ENCODE measurements around the gene ITLN2.
A peak's percentile ranks its signal among the peaks of the same experiment; 100 is the strongest.
"Not testable (repeated sequence)": the region's sequence is repeated elsewhere in the genome, so short reads cannot be mapped to it uniquely, and the experiment has no call there.

ITLN2 gene

DNA sequence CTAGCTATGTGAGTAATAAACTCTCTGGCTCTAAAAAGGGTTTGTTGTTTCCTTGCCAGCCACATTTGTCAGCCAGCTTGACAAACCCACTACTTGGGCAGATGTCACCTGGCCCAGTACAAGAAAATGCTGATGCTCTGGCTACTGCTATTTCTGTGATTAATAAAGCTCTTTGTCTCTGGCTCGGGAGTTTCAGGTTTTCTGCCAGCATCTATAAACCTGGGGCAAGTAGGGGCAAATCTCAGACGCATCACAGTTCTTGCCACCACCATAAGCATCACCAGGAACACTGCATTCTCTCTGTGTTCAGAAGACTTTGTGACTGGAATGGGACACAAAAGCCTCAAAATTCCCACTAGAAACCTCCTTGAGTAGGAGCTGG is 2.5 kb downstream of the ITLN2 start:
- no peak for DNase-seq

DNA sequence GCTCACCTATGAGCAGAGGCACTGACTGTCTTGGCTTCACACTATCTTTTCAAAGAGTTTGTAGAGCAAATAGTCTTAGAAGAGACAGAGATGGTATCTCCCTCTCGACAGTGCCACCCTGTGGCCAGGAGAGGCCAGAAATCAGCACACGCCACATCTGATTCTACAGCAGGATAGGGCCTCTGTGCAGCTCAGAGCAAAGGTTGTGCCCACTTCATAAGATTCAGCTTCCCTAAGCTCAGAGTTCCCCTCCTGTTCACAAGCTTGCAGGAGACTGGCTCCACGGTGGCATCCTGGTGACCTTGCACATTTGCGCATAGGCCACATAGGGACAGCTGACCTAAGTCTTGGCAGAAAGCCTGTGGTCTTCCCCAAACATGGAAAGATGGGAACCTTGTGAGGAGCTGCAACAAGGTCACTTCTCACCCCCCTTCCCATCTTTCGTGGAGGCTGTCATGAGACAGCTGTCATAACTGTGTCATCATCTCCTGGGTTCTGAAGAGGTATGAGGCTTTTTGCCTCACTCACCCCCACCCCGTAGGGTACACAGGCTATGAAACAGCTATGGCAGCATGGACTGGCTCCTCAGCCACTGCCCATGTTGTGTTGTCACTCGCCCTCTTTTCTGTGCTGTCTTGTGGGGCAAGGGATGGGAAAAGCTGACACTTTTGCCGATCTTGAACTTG is 3.0 kb downstream of the ITLN2 start:
- DNase-seq, result peak; percentile 35

DNA sequence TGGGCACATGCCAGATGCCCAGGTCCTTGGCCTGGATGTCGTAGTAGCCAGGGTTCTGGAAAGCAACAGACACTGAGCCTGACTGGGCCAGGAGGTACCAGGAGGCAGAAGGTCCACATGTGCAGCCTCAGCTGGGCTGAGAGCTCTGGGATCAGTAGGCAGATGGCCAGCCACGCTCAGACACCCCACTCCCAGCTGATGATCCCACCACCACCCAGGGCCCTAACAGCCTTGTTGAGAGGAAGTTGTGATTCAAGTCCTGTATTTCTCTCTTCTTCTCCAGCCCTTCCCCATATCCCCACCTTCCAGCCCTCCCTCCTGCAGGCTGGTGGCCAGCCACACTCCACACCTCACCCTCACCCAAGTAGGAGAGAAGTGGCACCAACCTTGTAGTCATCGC is 4.0 kb downstream of the ITLN2 start:
- no peak for DNase-seq

DNA sequence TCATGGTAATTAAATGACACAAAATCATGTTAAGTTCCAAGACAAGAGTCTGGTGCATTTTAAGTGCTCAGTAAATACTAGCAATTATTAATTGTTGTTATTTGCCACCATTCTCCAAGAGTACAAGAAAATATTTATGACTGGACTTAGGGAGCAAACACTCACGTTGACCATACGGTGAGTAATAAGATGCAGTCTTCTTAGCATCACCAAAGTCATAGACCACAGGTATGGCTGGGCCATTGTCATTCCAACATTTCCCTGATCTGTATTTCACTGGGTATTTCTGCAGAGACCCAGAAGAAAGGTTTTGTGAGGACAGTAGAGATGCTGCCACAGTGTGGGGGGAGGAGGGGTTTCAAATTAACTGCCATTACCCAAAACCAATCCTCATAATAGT is 4.7 kb downstream of the ITLN2 start:
- no peak for DNase-seq

DNA sequence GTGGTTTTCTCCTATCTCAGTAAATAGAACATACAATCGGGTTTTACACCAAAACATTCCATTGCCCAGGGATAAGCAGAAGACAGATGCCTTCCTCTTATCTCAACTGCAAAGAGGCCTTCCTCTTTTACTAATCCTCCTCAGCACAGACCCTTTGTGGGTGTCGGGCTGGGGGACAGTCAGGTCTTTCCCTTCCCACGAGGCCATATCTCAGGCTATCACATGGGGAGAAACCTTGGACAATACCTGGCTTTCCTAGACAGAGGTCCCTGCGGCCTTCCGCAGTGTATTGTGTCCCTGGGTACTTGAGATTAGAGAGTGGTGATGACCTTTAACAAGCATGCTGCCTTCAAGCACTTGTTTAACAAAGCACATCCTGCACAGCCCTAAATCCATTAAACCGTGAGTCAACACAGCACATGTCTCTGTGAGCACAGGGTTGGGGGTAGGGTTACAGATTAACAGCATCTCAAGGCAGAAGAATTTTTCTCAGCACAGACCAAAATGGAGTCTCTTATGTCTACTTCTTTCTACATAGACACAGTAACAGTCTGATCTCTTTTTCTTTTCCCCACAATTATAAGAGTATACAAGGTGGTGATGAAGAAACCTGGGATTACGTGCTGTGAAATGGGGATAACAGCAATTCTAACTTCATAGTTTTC is 5.3 kb downstream of the ITLN2 start:
- DNase-seq, result not testable (repeated sequence)

DNA sequence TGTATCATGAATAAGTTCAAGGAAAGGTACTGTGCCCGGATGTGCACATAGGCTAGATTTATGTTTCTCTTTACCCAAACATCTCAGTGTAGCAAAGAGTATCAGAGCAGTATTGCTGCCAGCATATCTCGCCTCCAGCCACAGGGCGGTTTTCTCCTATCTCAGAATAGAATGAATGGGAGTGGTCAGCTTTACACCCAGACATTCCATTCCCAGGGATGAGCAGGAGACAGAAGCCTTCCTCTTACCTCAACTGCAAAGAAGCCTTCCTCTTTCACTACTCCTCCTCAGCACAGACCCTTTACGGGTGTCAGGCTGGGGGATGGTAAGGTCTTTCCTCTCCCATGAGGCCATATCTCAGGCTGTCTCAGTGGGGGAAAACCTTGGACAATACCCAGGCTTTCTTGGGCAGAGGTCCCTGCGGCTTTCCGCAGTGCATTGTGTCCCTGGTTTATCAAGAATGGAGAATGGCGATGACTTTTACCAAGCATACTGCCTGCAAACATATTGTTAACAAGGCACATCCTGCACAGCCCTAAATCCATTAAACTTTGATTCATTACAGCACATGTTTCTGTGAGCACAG is 7.3 kb downstream of the ITLN2 start:
- DNase-seq, result not testable (repeated sequence)

DNA sequence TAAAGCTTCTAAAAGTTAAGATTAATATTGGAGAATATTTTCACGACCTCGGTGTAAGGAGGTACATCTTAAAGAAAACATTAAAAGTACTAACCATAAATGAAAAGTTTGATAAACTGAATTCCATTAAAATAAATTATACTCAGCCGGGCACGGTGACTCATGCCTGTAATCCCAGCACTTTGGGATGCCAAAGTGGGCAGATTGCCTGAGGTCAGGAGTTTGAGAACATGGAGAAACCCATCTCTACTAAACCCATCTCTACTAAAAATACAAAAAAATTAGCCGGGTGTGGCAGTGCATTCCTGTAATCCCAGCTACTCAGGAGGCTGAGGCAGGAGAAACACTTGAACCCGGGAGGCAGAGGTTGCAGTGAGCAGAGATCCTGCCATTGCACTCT is 8.7 kb downstream of the ITLN2 start:
- DNase-seq, result not testable (repeated sequence)

DNA sequence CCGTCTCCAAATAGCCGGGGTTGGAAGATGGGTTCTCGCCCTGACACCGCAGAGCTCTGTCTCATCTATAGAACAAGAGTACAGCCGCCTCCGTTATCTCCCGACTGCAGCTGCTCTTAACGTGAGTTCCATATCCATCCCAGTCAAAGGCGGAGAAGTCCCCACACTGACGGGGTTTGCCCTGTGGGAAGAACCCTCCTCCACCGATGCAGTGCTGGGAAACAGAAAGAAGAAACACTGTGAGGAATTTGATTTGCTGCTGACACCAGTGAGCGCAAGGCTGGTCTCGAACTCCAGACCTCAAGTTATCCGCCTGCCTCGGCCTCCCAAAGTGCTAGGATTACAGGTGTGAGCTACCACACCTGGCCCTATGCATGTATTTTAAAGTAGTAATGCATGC is 9.5 kb downstream of the ITLN2 start:
- no peak for DNase-seq

DNA sequence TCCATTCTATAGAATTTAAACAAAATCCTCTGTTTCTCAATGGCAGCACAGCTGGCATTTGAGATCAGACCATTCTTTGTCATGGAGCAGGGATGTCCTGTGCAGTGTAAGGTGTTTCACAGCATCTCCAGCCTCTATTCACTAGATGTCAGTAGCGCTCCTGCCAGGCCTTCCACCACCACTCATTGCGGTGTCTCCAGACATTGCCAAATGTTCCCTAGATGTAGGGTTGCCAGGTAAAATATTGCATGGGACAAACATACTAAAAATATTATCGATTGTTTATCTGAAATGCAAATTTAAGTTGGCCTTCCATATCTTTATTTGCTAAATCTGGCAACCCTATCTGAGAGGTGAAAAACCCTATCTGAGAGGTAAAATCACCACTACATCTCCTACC is 11.7 kb downstream of the ITLN2 start:
- no peak for DNase-seq

DNA sequence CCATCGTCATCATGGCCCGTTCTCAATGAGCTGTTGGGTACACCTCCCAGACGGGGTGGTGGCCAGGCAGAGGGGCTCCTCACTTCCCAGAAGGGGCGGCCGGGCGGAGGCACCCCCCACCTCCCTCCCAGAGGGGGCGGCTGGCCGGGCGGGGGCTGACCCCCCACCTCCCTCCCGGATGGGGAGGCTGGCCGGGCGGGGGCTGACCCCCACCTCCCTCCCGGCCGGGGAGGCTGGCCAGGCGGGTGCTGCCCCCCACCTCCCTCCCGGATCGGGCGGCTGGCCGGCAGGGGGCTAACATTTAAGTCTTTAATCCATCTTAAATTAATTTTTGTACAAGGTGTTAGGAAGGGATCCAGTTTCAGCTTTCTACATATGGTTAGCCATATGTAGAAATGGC is 17.9 kb downstream of the ITLN2 start:
- not testable (repeated sequence) for DNase-seq

DNA sequence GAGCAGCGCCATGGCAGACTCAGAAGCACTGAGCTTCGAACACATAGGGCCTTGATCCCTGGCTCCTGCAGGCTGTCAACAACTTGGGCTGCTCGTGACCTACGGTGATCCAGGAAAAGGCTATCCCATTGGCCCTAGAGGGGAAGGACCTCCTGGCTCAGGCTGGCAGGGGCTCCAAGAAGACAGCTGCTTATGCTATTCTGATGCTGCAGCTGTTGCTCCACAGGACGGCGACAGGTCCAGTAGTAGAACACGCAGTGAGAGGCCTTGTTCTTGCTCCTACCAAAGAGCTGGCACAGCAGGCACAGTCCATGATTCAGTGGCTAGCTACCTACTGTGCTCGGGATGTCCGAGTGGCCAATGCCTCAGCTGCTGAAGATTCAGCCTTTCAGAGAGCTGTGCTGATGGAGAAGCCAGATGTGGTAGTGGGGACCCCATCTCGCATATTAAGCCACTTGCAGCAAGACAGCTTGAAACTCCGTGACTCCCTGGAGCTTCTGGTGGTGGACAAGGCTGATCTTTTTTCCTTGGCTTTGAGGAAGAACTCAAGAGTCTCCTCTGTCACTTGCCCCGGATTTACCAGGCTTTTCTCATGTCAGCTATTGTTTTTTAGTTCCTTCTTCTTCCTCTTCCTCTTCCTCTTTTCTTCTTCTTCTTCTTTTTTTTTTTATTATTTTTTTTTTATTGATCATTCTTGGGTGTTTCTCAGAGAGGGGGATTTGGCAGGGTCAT is 18.9 kb downstream of the ITLN2 start:
- no peak for DNase-seq

DNA sequence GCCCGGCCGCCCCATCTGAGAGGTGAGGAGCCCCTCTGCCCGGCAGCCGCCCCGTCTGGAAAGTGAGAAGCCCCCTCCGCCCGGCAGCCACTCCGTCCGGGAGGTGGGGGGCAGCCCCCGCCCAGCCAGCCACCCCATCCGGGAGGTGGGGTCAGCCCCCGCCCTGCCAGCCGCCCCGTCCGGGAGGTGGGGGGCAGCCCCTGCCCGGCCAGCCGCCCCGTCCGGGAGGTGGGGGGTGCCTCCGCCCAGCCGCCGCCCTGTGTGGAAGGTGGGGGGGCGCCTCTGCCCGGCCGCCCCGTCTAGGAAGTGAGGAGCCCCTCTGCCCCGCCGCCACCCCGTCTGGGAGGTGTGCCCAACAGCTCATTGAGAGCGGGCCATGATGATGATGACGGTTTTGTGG is 21.3 kb downstream of the ITLN2 start:
- DNase-seq, result not testable (repeated sequence)

DNA sequence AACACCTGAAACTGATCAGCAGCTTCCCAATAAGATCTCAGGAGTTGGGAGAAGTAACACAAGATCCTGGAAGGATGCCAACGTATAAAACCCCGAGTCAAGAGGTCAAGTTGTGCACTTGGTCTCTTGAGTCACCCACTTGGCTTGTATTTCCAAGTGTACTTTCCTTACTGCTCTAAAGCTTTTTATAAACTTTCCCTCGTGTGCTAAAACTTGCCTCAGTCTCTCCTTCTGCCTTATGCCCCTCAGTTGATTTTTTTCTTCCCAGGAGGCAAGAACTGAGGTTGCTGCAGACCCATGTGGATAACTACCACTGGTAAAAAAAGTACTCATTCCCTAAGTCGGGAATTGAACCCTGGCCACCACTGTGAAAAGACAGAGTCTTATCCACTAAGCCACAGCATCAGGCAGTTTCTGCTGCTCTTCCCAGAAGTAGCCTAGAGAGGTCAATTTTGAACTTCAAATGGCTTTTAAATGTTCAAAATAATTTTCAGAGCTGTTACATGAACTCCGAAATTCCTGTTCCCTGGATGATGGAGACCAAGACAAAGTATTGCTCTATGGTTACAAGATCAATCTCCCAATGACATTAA is 28.9 kb downstream of the ITLN2 start:
- peak; percentile 1 for DNase-seq

DNA sequence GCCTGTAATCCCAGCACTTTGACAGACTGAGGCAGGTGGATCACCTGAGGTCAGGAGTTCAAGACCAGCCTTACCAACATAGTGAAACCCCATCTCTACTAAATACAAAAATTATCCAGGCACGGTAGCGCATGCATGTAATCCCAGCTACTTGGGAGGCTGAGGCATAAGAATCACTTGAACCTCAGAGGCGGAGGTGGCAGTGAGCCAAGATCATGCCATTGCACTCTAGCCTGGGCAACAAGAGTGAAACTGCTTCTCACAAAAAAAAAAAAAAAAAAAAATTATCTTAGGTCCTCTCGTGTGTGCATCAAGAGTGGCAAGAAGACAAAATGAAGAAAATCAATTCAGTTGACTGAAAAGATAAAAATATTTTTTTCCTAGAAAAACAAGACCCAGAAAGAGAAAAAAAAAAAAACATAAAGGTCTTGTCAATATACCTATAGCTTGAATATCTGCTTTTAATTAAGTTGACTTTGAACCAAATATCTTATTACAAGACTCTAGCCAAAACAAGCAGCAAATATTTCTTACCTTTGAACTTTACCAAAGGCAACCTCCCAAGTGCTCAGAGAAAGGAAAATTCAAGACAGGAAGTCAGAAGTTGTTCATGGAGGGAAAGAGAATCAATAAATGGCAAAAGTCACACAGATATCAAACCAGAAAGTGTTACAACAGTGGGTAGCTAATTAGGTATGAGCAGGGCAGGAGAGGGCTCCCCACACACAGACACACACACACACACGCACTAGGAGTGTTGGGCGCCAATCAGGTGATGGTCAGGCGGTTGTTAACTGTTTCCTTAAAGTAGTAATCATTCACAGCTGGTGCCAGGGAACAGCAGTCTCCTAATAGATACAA is 29.6 kb downstream of the ITLN2 start:
- DNase-seq, result no peak

DNA sequence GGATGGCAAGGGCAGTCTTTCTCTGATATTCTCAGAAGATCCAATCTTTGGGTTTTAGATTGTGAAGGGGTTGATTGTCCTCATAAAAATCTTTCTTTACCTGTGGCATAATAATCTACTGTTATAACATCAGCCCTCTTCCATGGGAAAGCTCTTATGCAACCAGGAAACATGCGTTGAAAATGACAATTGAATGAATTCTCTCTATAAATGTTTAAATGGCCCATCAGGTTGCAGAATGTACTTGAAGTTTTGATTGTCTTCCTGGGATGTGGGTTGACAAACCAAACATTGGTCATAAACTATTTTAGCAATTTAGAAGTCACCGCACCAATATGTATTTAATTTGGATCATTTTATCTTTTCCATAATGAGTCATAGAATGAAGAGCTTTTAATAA is 37.9 kb downstream of the ITLN2 start:
- DNase-seq, result peak; percentile 8

DNA sequence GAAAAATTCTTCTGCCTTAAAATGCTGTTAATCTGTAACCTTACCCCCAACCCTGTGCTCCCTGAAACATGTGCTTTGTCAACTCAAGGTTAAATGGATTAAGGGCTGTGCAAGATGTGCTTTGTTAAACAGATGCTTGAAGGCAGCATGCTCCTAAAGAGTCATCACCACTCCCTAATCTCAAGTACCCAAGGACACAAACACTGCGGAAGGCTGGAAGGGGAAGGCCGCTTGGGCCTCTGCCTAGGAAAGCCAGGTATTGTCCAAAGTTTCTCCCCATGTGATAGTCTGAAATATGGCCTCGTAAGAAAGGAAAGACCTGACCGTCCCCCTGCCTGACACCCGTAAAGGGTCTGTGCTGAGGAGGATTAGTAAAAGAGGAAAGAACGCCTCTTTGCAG is 41.4 kb downstream of the ITLN2 start:
- not testable (repeated sequence) for DNase-seq

DNA sequence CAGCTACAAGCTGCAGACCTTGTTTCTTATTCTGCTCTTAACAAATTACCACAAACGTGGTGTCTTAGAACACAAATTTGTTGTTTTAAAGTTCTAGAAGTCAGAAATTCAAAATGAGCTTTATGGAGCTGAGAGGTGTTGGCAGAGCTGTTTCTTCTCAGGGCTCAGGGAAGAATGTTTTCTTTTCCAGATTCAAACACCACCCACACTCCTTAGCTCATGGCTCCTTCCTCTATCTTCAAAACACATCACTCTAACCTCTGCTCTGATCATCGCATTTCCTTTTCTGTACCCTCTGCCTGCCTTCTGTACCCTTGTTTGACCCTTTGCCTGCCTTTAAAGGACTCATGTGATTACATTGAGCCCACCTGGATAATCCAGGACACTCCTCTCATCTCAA is 42.7 kb downstream of the ITLN2 start:
- DNase-seq, result no peak

DNA sequence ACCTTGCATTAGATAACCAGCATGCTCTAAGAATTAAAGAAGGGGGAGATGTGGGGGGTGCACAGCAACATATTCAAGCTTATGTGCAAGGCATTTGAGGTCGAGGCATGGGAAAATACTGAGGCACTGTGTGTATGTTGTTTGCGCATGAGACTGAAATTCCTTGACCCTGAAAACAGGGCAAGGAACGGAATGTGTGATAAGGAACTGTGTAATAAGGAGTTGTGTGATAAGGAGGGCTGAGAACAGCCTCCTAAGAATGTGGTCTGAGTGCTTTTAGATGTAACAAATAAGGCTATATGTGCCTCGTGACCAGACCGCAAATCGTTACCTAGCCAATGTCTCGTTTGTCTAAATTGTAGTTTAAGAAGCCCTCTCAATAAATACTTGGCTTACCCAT is 43.2 kb downstream of the ITLN2 start:
- DNase-seq, result no peak

DNA sequence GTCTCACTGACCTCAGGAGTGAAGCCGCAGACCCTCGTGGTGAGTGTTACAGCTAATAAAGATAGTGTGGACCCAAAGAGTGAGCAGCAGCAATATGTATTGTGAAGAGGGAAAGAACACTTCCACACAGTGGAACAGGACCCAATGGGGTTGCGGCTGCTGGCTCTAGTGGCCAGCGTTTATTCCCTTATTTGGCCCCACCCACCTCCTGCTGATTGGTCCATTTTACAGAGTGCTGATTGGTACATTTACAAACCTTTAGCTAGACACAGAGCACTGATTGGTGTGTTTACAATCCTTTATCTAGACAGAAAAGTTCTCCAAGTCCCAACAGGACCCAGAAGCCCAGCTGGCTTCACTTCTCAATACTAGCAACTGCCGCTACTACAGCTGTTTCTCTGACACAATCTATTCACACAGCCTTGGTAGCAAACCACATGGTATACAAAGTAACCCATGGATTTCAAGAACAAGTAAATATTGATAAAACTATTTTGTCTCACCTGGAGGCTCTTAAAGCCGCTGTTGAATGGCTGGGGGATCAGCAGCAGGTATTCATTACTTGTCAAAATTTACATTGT is 44.3 kb downstream of the ITLN2 start:
- DNase-seq, result no peak

DNA sequence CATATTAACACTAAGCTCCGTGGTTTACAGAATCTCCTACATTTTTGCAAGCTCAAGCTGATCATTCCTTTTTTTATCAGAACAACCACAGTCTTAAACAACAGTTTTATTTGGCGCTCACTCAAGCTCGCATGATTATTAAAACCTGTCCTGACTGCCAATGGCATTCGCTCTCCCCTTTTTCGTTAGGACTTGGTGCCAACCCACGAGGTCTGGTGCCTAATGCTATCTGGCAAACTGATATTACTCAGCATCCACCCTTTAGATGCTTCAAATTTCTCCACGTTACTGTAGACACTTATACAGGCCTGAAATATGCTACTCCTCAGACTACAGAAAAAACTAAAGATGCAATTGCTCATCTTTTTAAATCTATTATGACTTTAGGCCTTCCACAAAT is 46.6 kb downstream of the ITLN2 start:
- DNase-seq, result no peak

DNA sequence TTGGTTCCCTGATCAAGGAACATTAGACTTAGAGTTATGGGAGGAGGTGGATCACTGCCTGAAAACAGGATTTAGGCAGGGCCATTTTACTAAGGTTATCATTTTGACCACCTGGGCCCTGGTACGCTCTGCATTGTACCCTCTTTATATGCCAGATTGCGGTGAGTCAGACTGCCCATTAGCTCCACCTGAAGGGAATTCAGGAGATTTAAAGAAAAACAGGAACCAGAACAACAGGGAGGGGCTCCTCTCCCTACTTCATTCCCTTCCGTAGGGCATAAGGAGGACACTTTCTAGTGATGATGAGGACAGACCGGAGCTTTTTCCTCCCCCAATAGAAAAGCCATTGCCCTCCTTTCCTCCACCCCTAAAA is 49.0 kb downstream of the ITLN2 start:
- DNase-seq, result no peak
